Lung (tissue), 12 donors: Measurements from ENCODE around the gene IL1RAP. TPM values are rescaled to one million over a fixed set of nuclear protein-coding genes. Genes with fewer than 3 reads are reported as not detected.
"Not testable (repeated sequence)": the region's sequence is repeated elsewhere in the genome, so short reads cannot be mapped to it uniquely, and the experiment has no call there.

Experiments used
- ATAC-seq: fragments of 200-7000 bp; cut with Tn5 transposase; one replicate; pipeline ENCODE4 v1.9.1; 2020; ENCODE audit warnings: moderate number of reproducible peaks; ENCODE audit not compliant: insufficient read depth, low FRiP score
- DNase-seq, 3 donors: peaks; one replicate each; pipeline ENCODE4 v3.0.0-alpha.2; 2013 to 2017
- H3K27ac ChIP-seq, 2 donors: one replicate each; pipeline ENCODE4 v1.5.1; 2013; ENCODE audit warnings: mild to moderate bottlenecking in 2 of 2, moderate library complexity in 2 of 2, control low read depth in 1 of 2, inconsistent platforms in 1 of 2, low read depth in 1 of 2, low read length in 1 of 2
- H3K27me3 ChIP-seq, 3 donors: one replicate each; pipeline ENCODE4 v1.5.1; 2013; ENCODE audit warnings: low read length in 2 of 3; ENCODE audit not compliant: control insufficient read depth in 3 of 3, insufficient read depth in 3 of 3
- H3K36me3 ChIP-seq, 4 donors: one replicate each; pipeline ENCODE4 v1.5.1; 2013; ENCODE audit warnings: low read length in 4 of 4, mild to moderate bottlenecking in 1 of 4, moderate library complexity in 1 of 4; ENCODE audit not compliant: control insufficient read depth in 4 of 4, insufficient read depth in 4 of 4
- H3K4me1 ChIP-seq, 5 donors: one replicate each; pipeline ENCODE4 v1.5.1; 2013; ENCODE audit warnings: low read length in 5 of 5, mild to moderate bottlenecking in 2 of 5, moderate library complexity in 1 of 5; ENCODE audit not compliant: control insufficient read depth in 5 of 5, insufficient read depth in 5 of 5
- H3K4me3 ChIP-seq: one replicate; pipeline ENCODE4 v1.5.1; 2013; ENCODE audit warnings: mild to moderate bottlenecking, control low read depth, moderate library complexity
- H3K9ac ChIP-seq, 2 donors: one replicate each; pipeline ENCODE4 v1.5.1; 2013; ENCODE audit warnings: low read length in 2 of 2, control low read depth in 1 of 2; ENCODE audit not compliant: insufficient read depth in 1 of 2
- H3K9me3 ChIP-seq, 4 donors: one replicate each; pipeline ENCODE4 v1.5.1; 2013; ENCODE audit warnings: low read length in 3 of 4, mild to moderate bottlenecking in 1 of 4, moderate library complexity in 1 of 4; ENCODE audit not compliant: control insufficient read depth in 4 of 4, insufficient read depth in 3 of 4
- CTCF ChIP-seq: IDR thresholded peaks from 2 replicates; pipeline ENCODE4 v1.5.1; 2012; ENCODE audit warnings: mild to moderate bottlenecking; ENCODE audit errors: control extremely low read depth, extremely low read depth
- whole genome bisulfite sequencing, 2 donors: extraction: QIAGEN DNeasy Blood & Tissue Kit; methylation state at CpG; one replicate each; pipeline ENCODE4 v1.1.7; 2013; 5-methylcytosine and 5-hydroxymethylcytosine counted together
- polyA plus RNA-seq, 2 donors: library from polyadenylated mRNA; stranded (reverse); fragments of 200-250 nt; gene quantifications; one replicate each; pipeline ENCODE4 v1.2.1, GENCODE V29; 2013
- total RNA-seq, 2 donors: library from RNA; depleted of rRNA in 1 of 2; stranded (reverse); fragments of >200 nt in 1 of 2; gene quantifications; one replicate each; pipeline ENCODE4 v1.2.1, GENCODE V29; 2014 to 2021
- donor health status: control.
- donor health status: control.
- donor health status: Bipolar disorder and iron deficiency.
- donor health status: healthy.
- donor health status: DM: yes; HTN: yes; CAD: no.

Gene IL1RAP
- total and polyA plus RNA-seq, 4 donors = 3.2 to 34.2 (median 26.8) TPM

GRCh38 chr3:190671658-190672057, 157.8 kb downstream of the IL1RAP start:
- no peak for TF ChIP-seq CTCF

GRCh38 chr3:190673148-190673547, 159.3 kb downstream of the IL1RAP start:
- DNase-seq (no peak), ATAC-seq (no peak)
- H3K9me3 ChIP-seq = peaks cover 0 to 2% (median 0%) of the 10 kb centered on the region in 4 donors
- no peaks in the 10 kb centered on the region for H3K4me1 ChIP-seq
- TF ChIP-seq CTCF = no peak
- WGBS, 2 donors = 80 to 82% methylated on average over 3 of the region's 3 CpGs
- H3K36me3 ChIP-seq = no peaks in the 10 kb centered on the region
- H3K27me3 ChIP-seq = no peaks in the 10 kb centered on the region
- no peak overlapping the region for H3K9ac ChIP-seq
- no peak overlapping the region for H3K27ac ChIP-seq
- no peak overlapping the region for H3K4me3 ChIP-seq

More at GRCh38 chr3:190671658-190672057, 157.8 kb downstream of the IL1RAP start:
- DNase-seq (no peak), ATAC-seq (no peak)
- H3K9ac ChIP-seq = no peak overlapping the region
- no peaks in the 10 kb centered on the region for H3K9me3 ChIP-seq
- H3K4me1 ChIP-seq = no peaks in the 10 kb centered on the region
- H3K4me3 ChIP-seq = no peak overlapping the region
- H3K36me3 ChIP-seq = no peaks in the 10 kb centered on the region
- H3K27ac ChIP-seq = no peak overlapping the region
- WGBS, 2 donors = 94 to 96% methylated on average over 4 of the region's 4 CpGs
- no peaks in the 10 kb centered on the region for H3K27me3 ChIP-seq

- H3K9ac ChIP-seq = no peak overlapping the region
- no peaks in the 10 kb centered on the region for H3K36me3 ChIP-seq
- H3K9me3 ChIP-seq = peaks cover 0 to 2% (median 0%) of the 10 kb centered on the region in 4 donors
- no peaks in the 10 kb centered on the region for H3K4me1 ChIP-seq
- no peak for TF ChIP-seq CTCF
- WGBS, 2 donors = 93 to 96% methylated on average over 3 of the region's 3 CpGs
- no peak overlapping the region for H3K27ac ChIP-seq
- DNase-seq = no peak
- H3K4me3 ChIP-seq = no peak overlapping the region
- no peak for ATAC-seq
- no peaks in the 10 kb centered on the region for H3K27me3 ChIP-seq
Observed at GRCh38 chr3:190676481-190676880, 162.6 kb downstream of the IL1RAP start.

- H3K4me1 ChIP-seq = no peaks in the 10 kb centered on the region
- DNase-seq (no peak), ATAC-seq (no peak)
- peaks cover 0 to 2% (median 0%) of the 10 kb centered on the region in 4 donors for H3K9me3 ChIP-seq
- no peak overlapping the region for H3K9ac ChIP-seq
- no peak for TF ChIP-seq CTCF
- H3K27ac ChIP-seq = no peak overlapping the region
- 88 to 95% methylated on average over 3 of the region's 3 CpGs for WGBS, 2 donors
- no peaks in the 10 kb centered on the region for H3K36me3 ChIP-seq
- H3K27me3 ChIP-seq = no peaks in the 10 kb centered on the region
- H3K4me3 ChIP-seq = no peak overlapping the region
Observed at GRCh38 chr3:190677001-190677400, 163.1 kb downstream of the IL1RAP start.

- 92 to 95% methylated on average over 7 of the region's 7 CpGs for WGBS, 2 donors
- H3K27ac ChIP-seq, H3K36me3 ChIP-seq, ATAC-seq, H3K9ac ChIP-seq, H3K9me3 ChIP-seq, H3K4me1 ChIP-seq, DNase-seq, H3K27me3 ChIP-seq, H3K4me3 ChIP-seq: not testable (repeated sequence)
Observed at GRCh38 chr3:190677868-190678267, 164.0 kb downstream of the IL1RAP start.
